Thymus (tissue), 14 donors: ENCODE measurements around the gene CEP85L. TPM values are rescaled to one million over a fixed set of nuclear protein-coding genes. Genes with fewer than 3 reads are reported as not detected.

Source experiments
- DNase-seq, 9 donors: peaks; one replicate each; pipeline ENCODE4 v3.0.0-alpha.2; 2013; ENCODE audit warnings: low spot score in 9 of 9, low read depth in 6 of 9, missing footprints in 1 of 9
- H3K27ac ChIP-seq, 2 donors: one replicate each; pipeline ENCODE4 v1.5.1; 2013; ENCODE audit warnings: control low read depth in 1 of 2, low read depth in 1 of 2, low read length in 1 of 2, mild to moderate bottlenecking in 1 of 2, moderate library complexity in 1 of 2
- H3K27me3 ChIP-seq, 2 donors: one replicate each; pipeline ENCODE4 v1.5.1; 2013; ENCODE audit warnings: low read length in 1 of 2; ENCODE audit not compliant: control insufficient read depth in 2 of 2, insufficient read depth in 1 of 2
- H3K36me3 ChIP-seq, 2 donors: one replicate each; pipeline ENCODE4 v1.5.1; 2013; ENCODE audit warnings: low read length in 1 of 2, mild to moderate bottlenecking in 1 of 2, moderate library complexity in 1 of 2; ENCODE audit not compliant: control insufficient read depth in 2 of 2, insufficient read depth in 2 of 2
- H3K4me1 ChIP-seq, 2 donors: one replicate each; pipeline ENCODE4 v1.5.1; 2013; ENCODE audit warnings: low read length in 2 of 2; ENCODE audit not compliant: control insufficient read depth in 2 of 2, insufficient read depth in 2 of 2
- H3K4me3 ChIP-seq, 2 donors: one replicate each; pipeline ENCODE4 v1.5.1; 2013; ENCODE audit warnings: low read length in 2 of 2, control low read depth in 1 of 2, mild to moderate bottlenecking in 1 of 2
- H3K9me3 ChIP-seq, 2 donors: one replicate each; pipeline ENCODE4 v1.5.1; 2013; ENCODE audit warnings: low read length in 1 of 2, mild to moderate bottlenecking in 1 of 2; ENCODE audit not compliant: control insufficient read depth in 2 of 2, insufficient read depth in 1 of 2
- WGBS: extraction: QIAGEN DNeasy Blood & Tissue Kit; methylation state at CpG from one replicate; pipeline ENCODE4 v1.1.7; 2013; 5-methylcytosine and 5-hydroxymethylcytosine counted together
- long read RNA-seq, 10 donors: transcript quantifications; one replicate each; lab custom pipeline, GENCODE V29; 2026
- polyA plus RNA-seq: library from polyadenylated mRNA; stranded (reverse); fragments of 200-250 nt; gene quantifications from one replicate; pipeline ENCODE4 v1.2.3, GENCODE V29; 2013
- total RNA-seq: library from RNA; stranded (reverse); fragments of 120-200 nt; gene quantifications from one replicate; pipeline ENCODE4 v1.2.4, GENCODE V29; 2013
- donor health status: healthy.

CEP85L gene
- total RNA-seq (44.3 TPM), polyA plus RNA-seq (24.6 TPM)
- long read RNA-seq, donor 1, partial matches to known transcripts, result 0 of 1 reads
- long read RNA-seq, donor 1, other reads (novel, unspliced or antisense), result 0 of 1 reads
- long read RNA-seq, donor 2, result 0 reads
- long read RNA-seq, donor 3, partial matches to known transcripts, result 6 of 6 reads
- long read RNA-seq, donor 3, other reads (novel, unspliced or antisense), result 0 of 6 reads
- long read RNA-seq, donor 4, result 0 reads
- long read RNA-seq, donor 5, result 0 reads
- long read RNA-seq, donor 6, result 0 reads
- long read RNA-seq, donor 7, full-length matches to known transcripts, result 1 of 1 reads
- long read RNA-seq, donor 7, partial matches to known transcripts, result 0 of 1 reads
- long read RNA-seq, donor 7, other reads (novel, unspliced or antisense), result 0 of 1 reads
- long read RNA-seq, donor 8, result 0 reads
- long read RNA-seq, donor 9, result 0 reads
- long read RNA-seq, donor 10, result 0 reads

DNA sequence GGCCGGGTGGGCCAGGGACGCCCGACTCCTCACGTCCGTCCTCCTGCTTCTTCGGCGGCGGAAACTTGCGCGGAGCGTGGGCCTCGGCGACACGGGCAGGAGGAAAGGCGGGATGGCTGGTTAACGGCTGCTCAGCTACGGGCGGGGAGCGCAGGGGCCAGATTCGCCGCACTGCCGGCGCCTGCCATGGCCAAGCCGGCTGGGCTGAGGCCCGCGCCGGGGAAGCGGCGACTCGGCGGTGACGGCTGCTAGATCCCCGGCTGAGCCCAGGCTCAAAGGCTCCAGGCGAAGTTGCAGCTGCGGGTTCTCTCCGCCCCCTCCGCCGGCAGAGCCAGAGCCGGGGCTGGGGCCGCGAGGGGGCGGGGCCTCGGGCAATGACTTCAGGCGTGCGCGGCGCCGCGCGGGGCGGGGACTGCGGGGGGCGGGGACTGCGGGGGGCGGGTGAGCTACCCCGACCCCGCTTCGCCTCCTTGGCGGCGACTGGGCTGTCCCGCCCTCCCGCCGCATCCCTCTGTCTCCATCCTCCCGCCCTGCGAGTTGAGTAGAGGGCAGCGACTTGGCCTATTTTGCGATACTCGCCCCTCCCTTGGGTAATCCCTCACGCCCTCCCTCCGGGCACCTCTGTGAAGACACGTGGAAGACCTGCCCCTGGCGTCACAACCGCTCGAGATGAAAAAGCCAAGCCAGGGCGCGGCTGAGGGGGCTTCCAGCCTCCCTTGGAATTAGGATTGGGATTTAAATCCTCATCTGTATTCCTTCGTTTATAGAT is at the start of gene CEP85L:
Gene CEP85L, minus strand, starts transcription at position 310 of the 769 bp plus-strand sequence. CDS start 322 bp downstream, outside the sequence.
- H3K27ac ChIP-seq, result peak within 1 kb of the TSS; percentile 90 to 98
- peaks cover 0 to 6% of the 10 kb centered on the region in 2 donors for H3K36me3 ChIP-seq
- peaks cover 22 to 25% of the 10 kb centered on the region in 2 donors for H3K4me1 ChIP-seq
- no peaks in the 10 kb centered on the region for H3K27me3 ChIP-seq
- under 1% methylated on average over 77 of the region's 77 CpGs for WGBS
- peak; percentile 63 to 96 (median 87) for DNase-seq
- H3K4me3 ChIP-seq, result peak within 1 kb of the TSS; percentile 76 to 92
- no peaks in the 10 kb centered on the region for H3K9me3 ChIP-seq

DNA sequence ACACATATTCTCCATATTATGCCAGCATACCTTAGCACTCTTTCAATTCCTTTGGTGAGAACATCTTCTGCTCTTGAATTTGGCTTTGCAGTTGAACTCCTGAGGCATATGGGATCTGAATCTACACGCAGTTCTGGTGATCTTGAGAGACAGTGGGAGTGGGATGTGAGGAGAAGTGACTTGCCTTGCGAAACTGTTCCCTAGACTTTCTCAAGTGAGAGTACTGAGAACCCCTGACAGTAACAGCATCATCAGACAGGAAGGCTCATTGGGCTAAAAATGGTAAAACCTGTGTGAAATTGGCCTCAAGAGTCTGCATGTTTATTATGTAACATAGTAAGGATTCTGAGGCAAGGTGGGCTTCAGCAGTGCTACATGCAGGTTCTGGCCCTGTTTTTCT is 49.1 kb upstream of the CEP85L start:
- peaks cover 10 to 46% of the 10 kb centered on the region in 2 donors for H3K36me3 ChIP-seq
- H3K27ac ChIP-seq, result no peak overlapping the region
- peaks cover 4 to 13% of the 10 kb centered on the region in 2 donors for H3K4me1 ChIP-seq
- no peak overlapping the region for H3K4me3 ChIP-seq
- WGBS, result 96% methylated on average over 2 of the region's 2 CpGs
- H3K9me3 ChIP-seq, result no peaks in the 10 kb centered on the region
- DNase-seq, result no peak
- no peaks in the 10 kb centered on the region for H3K27me3 ChIP-seq

DNA sequence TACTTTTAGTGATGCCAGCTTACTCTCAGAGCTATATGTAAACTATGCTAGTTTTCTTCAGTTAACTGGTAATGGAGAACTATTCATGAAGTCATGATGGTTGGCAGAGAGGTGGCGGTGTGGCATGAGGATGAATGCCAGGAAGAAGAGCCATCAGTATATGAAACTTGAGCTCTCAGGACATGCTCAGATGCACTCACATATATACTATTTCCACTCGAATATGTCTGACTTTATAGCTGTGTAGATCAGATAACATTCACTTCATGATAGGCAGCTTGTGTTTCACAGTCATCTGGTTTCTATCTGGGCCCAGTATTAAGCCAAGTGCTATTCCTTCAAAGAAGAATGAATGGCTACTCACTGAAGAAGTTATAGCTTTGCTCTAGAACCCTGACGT is 46.2 kb upstream of the CEP85L start:
- no peaks in the 10 kb centered on the region for H3K27me3 ChIP-seq
- no peaks in the 10 kb centered on the region for H3K9me3 ChIP-seq
- no peak overlapping the region for H3K4me3 ChIP-seq
- peaks cover 10 to 39% of the 10 kb centered on the region in 2 donors for H3K36me3 ChIP-seq
- 90% methylated on average over 3 of the region's 3 CpGs for WGBS
- H3K4me1 ChIP-seq, result no peaks in the 10 kb centered on the region
- H3K27ac ChIP-seq, result no peak overlapping the region
- DNase-seq, result no peak

- WGBS, result 97% methylated on average over 1 of the region's 1 CpG
- Histone ChIP-seq H3K27me3 (no peaks in the 10 kb centered on the region), H3K4me3 (no peak overlapping the region), H3K4me1 (no peaks in the 10 kb centered on the region), H3K27ac (no peak overlapping the region), H3K9me3 (no peaks in the 10 kb centered on the region), H3K36me3 (peaks cover 7 to 33% of the 10 kb centered on the region in 2 donors)
- no peak for DNase-seq
These were observed 44.9 kb upstream of the CEP85L start for GRCh38 chr6:118696271-118696670.

DNA sequence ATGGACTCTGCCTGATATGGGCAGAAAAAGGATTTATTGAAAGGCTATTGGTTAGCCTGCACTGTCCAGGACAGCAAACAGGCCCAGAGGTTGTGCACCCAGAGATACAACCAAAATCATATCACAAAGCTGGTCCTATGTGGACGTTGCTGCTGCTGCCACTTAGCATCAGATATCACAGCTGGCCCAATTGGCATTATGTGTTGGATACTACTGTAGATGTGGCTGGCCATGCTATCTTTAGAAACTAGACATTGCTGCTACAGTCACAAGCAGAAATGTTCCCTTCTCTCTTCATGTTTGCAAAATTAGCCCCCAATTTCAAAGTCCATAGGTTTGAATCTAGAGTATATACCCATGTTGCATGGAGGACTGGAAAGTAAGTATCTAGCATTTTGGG is 42.2 kb upstream of the CEP85L start:
- peaks cover 0 to 22% of the 10 kb centered on the region in 2 donors for H3K36me3 ChIP-seq
- 97% methylated on average over 1 of the region's 1 CpG for WGBS

GRCh38 chr6:118685823-118686449 is 34.5 kb upstream of the CEP85L start:
- Histone ChIP-seq H3K9me3 (no peaks in the 10 kb centered on the region), H3K27me3 (no peaks in the 10 kb centered on the region), H3K4me1 (no peaks in the 10 kb centered on the region), H3K27ac (no peak overlapping the region), H3K36me3 (peaks cover 2 to 6% of the 10 kb centered on the region in 2 donors), H3K4me3 (no peak overlapping the region)
- WGBS, result 98% methylated on average over 7 of the region's 7 CpGs
- no peak for DNase-seq

More for the DNA sequence above, 42.2 kb upstream of the CEP85L start:
- no peak for DNase-seq
- no peaks in the 10 kb centered on the region for H3K27me3 ChIP-seq
- no peaks in the 10 kb centered on the region for H3K9me3 ChIP-seq
- H3K27ac ChIP-seq, result no peak overlapping the region
- no peak overlapping the region for H3K4me3 ChIP-seq
- no peaks in the 10 kb centered on the region for H3K4me1 ChIP-seq

DNA sequence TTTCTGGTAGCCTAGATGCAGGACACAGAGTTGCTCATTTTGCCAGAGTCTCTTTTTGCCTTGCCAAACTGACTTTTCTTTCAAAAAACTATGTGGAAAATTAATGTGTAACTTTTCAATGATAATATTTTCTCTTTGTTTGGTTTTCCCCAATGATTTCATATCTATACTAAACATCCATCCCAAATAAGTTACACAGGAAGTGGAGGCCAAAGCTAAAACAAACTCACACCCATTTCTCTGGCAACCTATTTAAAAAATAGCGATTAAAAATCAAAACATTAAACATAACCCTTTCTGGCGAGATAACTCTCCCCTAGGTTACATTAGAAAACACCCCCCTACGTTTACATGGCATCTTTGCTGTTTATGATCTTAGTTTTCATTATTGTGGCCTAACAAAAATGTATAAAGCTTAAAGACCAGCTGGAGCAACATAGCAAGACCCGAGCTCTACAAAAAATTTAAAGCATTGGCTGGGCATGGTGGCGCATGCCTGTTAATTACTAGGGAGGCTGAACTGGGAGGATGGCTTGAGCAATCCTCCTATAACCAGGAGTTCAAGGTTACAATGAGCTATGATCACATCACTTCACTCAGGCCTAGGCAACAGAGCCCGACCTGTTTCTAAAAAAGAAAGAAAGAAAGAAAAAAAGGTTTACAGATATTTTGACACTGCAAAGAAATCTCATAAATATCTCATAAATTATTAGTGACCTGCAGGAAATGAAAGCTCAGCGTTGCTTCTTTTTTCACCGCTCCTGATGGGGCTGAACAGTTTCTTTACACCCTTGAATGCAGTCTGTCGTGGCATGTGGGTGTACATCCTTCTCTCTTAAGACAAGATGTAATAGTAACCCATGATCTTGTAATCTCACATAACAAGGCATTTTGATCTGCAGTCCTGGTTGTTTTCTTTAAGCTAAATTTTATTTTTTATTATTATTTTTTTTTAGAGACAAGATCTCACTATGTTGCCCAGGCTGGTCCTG is 32.8 kb upstream of the CEP85L start:
- Histone ChIP-seq H3K4me1 (peaks cover 0 to 3% of the 10 kb centered on the region in 2 donors), H3K36me3 (peaks cover 2 to 6% of the 10 kb centered on the region in 2 donors), H3K4me3 (no peak overlapping the region), H3K27ac (no peak overlapping the region), H3K27me3 (no peaks in the 10 kb centered on the region), H3K9me3 (no peaks in the 10 kb centered on the region)
- DNase-seq, result no peak
- WGBS, result 90% methylated on average over 9 of the region's 9 CpGs

GRCh38 chr6:118680452-118681095 is 29.2 kb upstream of the CEP85L start:
- no peaks in the 10 kb centered on the region for H3K9me3 ChIP-seq
- H3K27ac ChIP-seq, result no peak overlapping the region
- WGBS, result 98% methylated on average over 9 of the region's 9 CpGs
- no peak for DNase-seq
- H3K27me3 ChIP-seq, result no peaks in the 10 kb centered on the region
- peaks cover 0 to 3% of the 10 kb centered on the region in 2 donors for H3K4me1 ChIP-seq
- no peaks in the 10 kb centered on the region for H3K36me3 ChIP-seq
- no peak overlapping the region for H3K4me3 ChIP-seq
